Measurements from ENCODE around the gene TRDMT1. TPM values are rescaled to one million over a fixed set of nuclear protein-coding genes. Genes with fewer than 3 reads are reported as not detected.

The TRDMT1 gene
- total RNA-seq, 1 experiment from 2014 or later, result 20.2 TPM

DNA sequence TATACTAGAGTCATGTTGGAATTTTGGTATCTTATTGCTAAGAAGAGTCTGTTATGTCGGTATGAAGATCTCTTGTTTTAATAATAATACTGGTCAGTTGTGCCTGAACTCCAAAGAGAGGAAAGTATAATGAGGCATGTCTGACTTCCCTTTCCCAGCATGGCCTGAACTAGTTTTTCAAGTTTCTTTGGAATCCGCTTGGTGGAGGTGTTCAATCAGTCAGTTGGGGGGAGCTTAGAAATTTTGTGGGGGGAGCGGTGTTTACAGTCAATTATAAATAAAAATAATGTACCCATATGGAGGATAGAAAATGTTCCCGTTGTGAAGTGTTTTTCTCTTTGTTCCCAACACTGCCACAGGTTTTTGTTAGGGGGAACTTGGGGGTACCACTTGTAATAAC lies 1.5 kb upstream of the TRDMT1 start:
- Histone ChIP-seq H3T11ph (ENCODE audit: low read length) (peak overlapping the region; percentile 17), H4K8ac (replicated peaks; ENCODE audit: insufficient read length, low read depth, low read length) (no peak overlapping the region), H4K5ac (ENCODE audit: insufficient read length, low read depth, low read length) (no peak overlapping the region), H3K27me3 (ENCODE audit: insufficient read depth, low read length) (no peaks in the 10 kb centered on the region), H2BK5ac (ENCODE audit: insufficient read length, low read length) (no peak overlapping the region), H3K9me3 (ENCODE audit: control insufficient read depth, low read depth, low read length) (no peaks in the 10 kb centered on the region), H3K14ac (ENCODE audit: insufficient read depth, low read length) (no peak overlapping the region), H3K27ac (ENCODE audit: insufficient read length, low read depth, low read length) (no peak overlapping the region), H3K23me2 (ENCODE audit: insufficient read length, low read depth, low read length, poor library complexity, severe bottlenecking) (peaks cover 10% of the 10 kb centered on the region), H2BK15ac (ENCODE audit: low read depth, low read length) (no peak overlapping the region), H3K18ac (ENCODE audit: insufficient read length, low read depth, low read length) (no peak overlapping the region), H3K56ac (ENCODE audit: insufficient read length, low read depth, low read length) (no peak overlapping the region), H3K9ac (ENCODE audit: extremely low read depth, insufficient read length, low read length) (no peak overlapping the region), H3K4me2 (ENCODE audit: insufficient read depth, insufficient read length, low read length) (no peak overlapping the region), H4K91ac (ENCODE audit: insufficient read length, low read depth, low read length) (no peak overlapping the region), H2AFZ (ENCODE audit: low read length) (no peak overlapping the region), H2BK12ac (ENCODE audit: insufficient read length, low read depth, low read length) (no peak overlapping the region), H3K4ac (ENCODE audit: low read depth, low read length) (no peak overlapping the region), H3K79me2 (ENCODE audit: insufficient read depth, low read length) (no peaks in the 10 kb centered on the region), H3K79me1 (ENCODE audit: insufficient read depth, low read depth, low read length, poor library complexity, severe bottlenecking) (no peaks in the 10 kb centered on the region), H4K20me1 (ENCODE audit: control insufficient read depth, insufficient read depth, insufficient read length) (no peaks in the 10 kb centered on the region), H2BK20ac (ENCODE audit: low read depth, low read length, poor library complexity, severe bottlenecking) (no peak overlapping the region), H3K23ac (ENCODE audit: insufficient read length, low read depth, low read length) (no peak overlapping the region), H3K4me1 (ENCODE audit: insufficient read depth, low read length) (no peaks in the 10 kb centered on the region; the same call in 1 of the 2 replicates), H2AK5ac (ENCODE audit: insufficient read length, low read length) (no peak overlapping the region), H2BK120ac (ENCODE audit: low read depth, low read length, poor library complexity, severe bottlenecking) (no peak overlapping the region)
- H3K27me3 Mint-ChIP-seq (ENCODE audit: low read depth), result no peaks in the 10 kb centered on the region
- no peaks in the 10 kb centered on the region for H3K36me3 Mint-ChIP-seq (ENCODE audit: insufficient read depth in 1 of 3, low read depth in 3 of 3)
- H3K4me3 Mint-ChIP-seq, result no peak overlapping the region
- peaks cover 51 to 52% of the 10 kb centered on the region in 2 experiments for H3K4me1 Mint-ChIP-seq
- H3K27ac Mint-ChIP-seq, result peak overlapping the region in 2 of 3 experiments; percentile 8 to 71; a peak in 3 of 7 replicates
- DNase-seq, result no peak
- WGBS (ENCODE audit: extremely low coverage, insufficient read length, low lambda C conversion rate), result no CpG with 5 or more reads among the region's 4 CpGs
- TF ChIP-seq, protein P1, sequence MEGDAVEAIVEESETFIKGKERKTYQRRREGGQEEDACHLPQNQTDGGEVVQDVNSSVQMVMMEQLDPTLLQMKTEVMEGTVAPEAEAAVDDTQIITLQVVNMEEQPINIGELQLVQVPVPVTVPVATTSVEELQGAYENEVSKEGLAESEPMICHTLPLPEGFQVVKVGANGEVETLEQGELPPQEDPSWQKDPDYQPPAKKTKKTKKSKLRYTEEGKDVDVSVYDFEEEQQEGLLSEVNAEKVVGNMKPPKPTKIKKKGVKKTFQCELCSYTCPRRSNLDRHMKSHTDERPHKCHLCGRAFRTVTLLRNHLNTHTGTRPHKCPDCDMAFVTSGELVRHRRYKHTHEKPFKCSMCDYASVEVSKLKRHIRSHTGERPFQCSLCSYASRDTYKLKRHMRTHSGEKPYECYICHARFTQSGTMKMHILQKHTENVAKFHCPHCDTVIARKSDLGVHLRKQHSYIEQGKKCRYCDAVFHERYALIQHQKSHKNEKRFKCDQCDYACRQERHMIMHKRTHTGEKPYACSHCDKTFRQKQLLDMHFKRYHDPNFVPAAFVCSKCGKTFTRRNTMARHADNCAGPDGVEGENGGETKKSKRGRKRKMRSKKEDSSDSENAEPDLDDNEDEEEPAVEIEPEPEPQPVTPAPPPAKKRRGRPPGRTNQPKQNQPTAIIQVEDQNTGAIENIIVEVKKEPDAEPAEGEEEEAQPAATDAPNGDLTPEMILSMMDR (conservative IDR thresholded peaks at IDR 0.05), result no peak
- H3K9me3 Mint-ChIP-seq, result no peaks in the 10 kb centered on the region

All from H9 (cell line).